PC-3 (cell line): Measurements from ENCODE around the gene ZNF236. TPM values are rescaled to one million over a fixed set of nuclear protein-coding genes. Genes with fewer than 3 reads are reported as not detected.
"Not testable (repeated sequence)": the region's sequence is repeated elsewhere in the genome, so short reads cannot be mapped to it uniquely, and the experiment has no call there.

Experiments
- ATAC-seq: fragments of 200-7000 bp; cut with Tn5 transposase; 2 replicates; pipeline ENCODE4 v1.9.1; 2020; ENCODE audit warnings: mild to moderate bottlenecking, moderate library complexity
- BruUV-seq: library from RNA; stranded (reverse); fragments of 400-500 nt; replicated peaks from 2 replicates; lab custom pipeline; 2021; lab: Mats Ljungman, UMichigan
- CTCF ChIA-PET: fragments of 300-600 bp; sonication (Branson Sonifier 250); formaldehyde crosslinking; loops from one replicate; lab custom pipeline; 2022; ENCODE audit warnings: antibody characterized with exemption; lab: Charles Lee
- POLR2A ChIA-PET: fragments of 300-600 bp; sonication (Branson Sonifier 250); formaldehyde crosslinking; loops from one replicate; lab custom pipeline; 2022; ENCODE audit warnings: antibody characterized with exemption; ENCODE audit not compliant: unreplicated experiment; lab: Charles Lee
- DNase-seq: peaks from one replicate; pipeline ENCODE4 v3.0.0-alpha.2; 2015
- H2AFZ ChIP-seq: fragments of 300-600 bp; sonication (generic); 2 replicates; pipeline ENCODE4 v1.6.0; 2016; ENCODE audit warnings: antibody characterized with exemption, low read length
- H3F3A ChIP-seq: fragments of 300-600 bp; sonication (generic); one replicate; pipeline ENCODE4 v1.6.0; 2017; ENCODE audit warnings: antibody characterized with exemption, low read length, control low read depth, mild to moderate bottlenecking; ENCODE audit not compliant: unreplicated experiment
- H3K27ac ChIP-seq: fragments of 300-600 bp; sonication (generic); 2 replicates; pipeline ENCODE4 v1.5.1; 2016; ENCODE audit warnings: mild to moderate bottlenecking, low read length
- H3K27me3 ChIP-seq: fragments of 300-600 bp; sonication (generic); 2 replicates; pipeline ENCODE4 v1.6.1; 2016; ENCODE audit warnings: low read length, mixed read lengths
- H3K36me3 ChIP-seq: fragments of 300-600 bp; sonication (generic); 2 replicates; pipeline ENCODE4 v1.6.1; 2016; ENCODE audit warnings: low read depth, mixed run types, low read length, mixed read lengths
- H3K4me1 ChIP-seq: fragments of 300-600 bp; sonication (generic); 2 replicates; pipeline ENCODE4 v1.5.1; 2016; ENCODE audit warnings: low read length; ENCODE audit not compliant: insufficient read depth
- H3K4me2 ChIP-seq: fragments of 300-600 bp; sonication (generic); 2 replicates; pipeline ENCODE4 v1.6.0; 2016; ENCODE audit warnings: low read length
- H3K4me3 ChIP-seq: fragments of 300-600 bp; sonication (generic); 2 replicates; pipeline ENCODE4 v1.5.1; 2016; ENCODE audit warnings: mild to moderate bottlenecking, low read length, mixed read lengths
- H3K79me2 ChIP-seq: fragments of 300-600 bp; sonication (generic); 2 replicates; pipeline ENCODE4 v1.6.1; 2017; ENCODE audit warnings: low read length, mixed read lengths
- H3K9ac ChIP-seq: fragments of 300-600 bp; sonication (generic); 2 replicates; pipeline ENCODE4 v1.6.0; 2016; ENCODE audit warnings: mild to moderate bottlenecking, low read length
- H3K9me2 ChIP-seq: fragments of 300-600 bp; sonication (generic); replicated peaks from 2 replicates; pipeline ENCODE4 v1.6.1; 2016; ENCODE audit warnings: mixed run types, low read length, mixed read lengths
- H3K9me3 ChIP-seq: fragments of 300-600 bp; sonication (generic); 2 replicates; pipeline ENCODE4 v1.6.1; 2016; ENCODE audit warnings: low read length, mixed read lengths
- H4K20me1 ChIP-seq: fragments of 300-600 bp; sonication (generic); 2 replicates; pipeline ENCODE4 v1.6.1; 2016; ENCODE audit warnings: low read length, mixed read lengths
- CTCF ChIP-seq: fragments of 300-600 bp; sonication (generic); conservative IDR thresholded peaks from 2 replicates; pipeline ENCODE4 v1.5.1; 2017; ENCODE audit warnings: antibody characterized with exemption, low read depth, mild to moderate bottlenecking, low read length
- EZH2 ChIP-seq: fragments of 300-600 bp; sonication (generic); IDR thresholded peaks from one replicate; pipeline ENCODE4 v1.6.1; 2017; ENCODE audit warnings: antibody characterized with exemption, mild to moderate bottlenecking, low read length; ENCODE audit not compliant: unreplicated experiment
- EZH2phosphoT487 ChIP-seq: fragments of 300-600 bp; sonication (generic); IDR thresholded peaks from 2 replicates; pipeline ENCODE4 v1.6.1; 2018; ENCODE audit warnings: mild to moderate bottlenecking, antibody characterized with exemption, low read length, borderline replicate concordance
- intact Hi-C: fragments of 100-400 bp; cut with micrococcal nuclease; formaldehyde crosslinking; loops from 2 replicates; pipeline ENCODE4 v1.9.0; 2023
- total RNA-seq: library from RNA; depleted of rRNA; stranded (reverse); fragments of >200 nt; gene quantifications from 2 replicates; pipeline ENCODE4 v1.2.3, GENCODE V29; 2014

ZNF236 gene
- total RNA-seq, 1 experiment from 2014 or later, result 7.7 TPM

DNA sequence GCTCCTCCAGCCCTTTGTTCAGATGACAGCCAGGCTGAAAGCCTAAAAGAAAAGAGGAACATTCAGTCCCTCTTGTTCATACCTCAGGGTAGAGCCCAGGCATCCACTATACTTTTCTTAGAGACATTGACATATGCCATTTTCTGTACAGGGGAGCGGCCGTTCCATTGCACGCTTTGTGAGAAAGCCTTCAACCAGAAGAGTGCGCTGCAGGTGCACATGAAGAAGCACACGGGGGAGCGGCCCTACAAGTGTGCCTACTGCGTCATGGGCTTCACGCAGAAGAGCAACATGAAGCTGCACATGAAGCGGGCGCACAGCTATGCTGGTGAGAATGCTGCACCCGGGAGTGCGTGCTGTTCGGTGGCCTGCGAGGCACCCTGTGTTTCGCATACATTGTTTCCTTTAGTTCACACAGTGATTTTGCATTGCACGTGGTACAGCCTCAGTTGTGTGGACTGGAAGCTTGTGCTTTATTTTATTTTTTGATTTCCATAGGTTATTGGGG, 138.2 kb downstream of the ZNF236 start:
- DNase-seq (no peak), ATAC-seq (no peak)
- POLR2A ChIA-PET, result no interaction called here
- Histone ChIP-seq H3K9me2 (no peaks in the 10 kb centered on the region), H3K36me3 (0 out of 2 replicates have a peak, but pooled peaks cover 3% of the 10 kb centered on the region), H3K27ac (no peak overlapping the region), H3K9ac (no peak overlapping the region), H3F3A (no peaks in the 10 kb centered on the region), H4K20me1 (no peaks in the 10 kb centered on the region), H3K4me1 (no peaks in the 10 kb centered on the region), H3K4me2 (no peak overlapping the region), H3K27me3 (no peaks in the 10 kb centered on the region), H3K4me3 (no peak overlapping the region), H2AFZ (no peak overlapping the region), H3K79me2 (no peaks in the 10 kb centered on the region), H3K9me3 (no peaks in the 10 kb centered on the region)
- BruUV-seq, result no TSS peak
- TF ChIP-seq EZH2phosphoT487, result no peak
- no peak for TF ChIP-seq CTCF
- TF ChIP-seq EZH2, result no peak
- CTCF ChIA-PET, result no interaction called here
- intact Hi-C loops, result no loop called here

DNA sequence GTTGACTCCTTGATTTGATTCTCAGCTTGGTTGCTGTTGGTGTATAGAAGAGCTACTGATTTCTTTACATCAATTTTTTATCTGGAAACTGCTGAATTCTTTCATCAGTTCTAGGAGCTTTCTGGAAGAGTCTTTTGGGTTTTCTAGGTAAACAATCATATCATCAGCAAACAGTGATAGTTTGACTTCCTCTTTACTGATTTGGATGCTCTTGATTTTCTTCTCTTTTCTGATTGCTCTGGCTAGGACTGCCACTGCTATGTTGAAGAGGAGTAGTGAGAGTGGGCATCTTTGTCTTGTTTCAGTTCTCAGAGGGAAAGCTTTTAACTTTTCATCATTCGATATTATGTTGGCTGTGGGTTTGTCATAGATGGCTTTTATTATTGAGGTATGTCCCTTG, 140.5 kb downstream of the ZNF236 start:
- H3K27me3 ChIP-seq, result no peaks in the 10 kb centered on the region
- POLR2A ChIA-PET, result no interaction called here
- H3F3A ChIP-seq, result no peaks in the 10 kb centered on the region
- H4K20me1 ChIP-seq, result no peaks in the 10 kb centered on the region
- no peak for ATAC-seq
- no peak overlapping the region for H3K27ac ChIP-seq
- intact Hi-C loops, result no loop called here
- no peaks in the 10 kb centered on the region for H3K4me1 ChIP-seq
- H3K9me3 ChIP-seq, result no peaks in the 10 kb centered on the region
- no peak overlapping the region for H3K4me3 ChIP-seq
- H3K36me3 ChIP-seq, result peaks cover 3% of the 10 kb centered on the region; the same call in 1 of the 2 replicates
- H3K4me2 ChIP-seq, result no peak overlapping the region
- no TSS peak for BruUV-seq
- CTCF ChIA-PET, result no interaction called here
- no peak overlapping the region for H3K9ac ChIP-seq
- no peak for DNase-seq
- H3K79me2 ChIP-seq, result no peaks in the 10 kb centered on the region
- no peaks in the 10 kb centered on the region for H3K9me2 ChIP-seq
- TF ChIP-seq EZH2 (no peak), CTCF (no peak), EZH2phosphoT487 (no peak)
- no peak overlapping the region for H2AFZ ChIP-seq

GRCh38 chr18:76963936-76964335, 141.6 kb downstream of the ZNF236 start:
- H3K9me2 ChIP-seq, result no peaks in the 10 kb centered on the region
- no peak overlapping the region for H3K4me2 ChIP-seq
- no peaks in the 10 kb centered on the region for H3K79me2 ChIP-seq
- CTCF ChIA-PET, result no interaction called here
- H3K4me3 ChIP-seq, result no peak overlapping the region
- no peaks in the 10 kb centered on the region for H3F3A ChIP-seq
- H3K4me1 ChIP-seq, result no peaks in the 10 kb centered on the region
- no peaks in the 10 kb centered on the region for H4K20me1 ChIP-seq
- DNase-seq (no peak), ATAC-seq (no peak)
- TF ChIP-seq CTCF, result no peak
- TF ChIP-seq EZH2, result no peak
- TF ChIP-seq EZH2phosphoT487, result no peak
- BruUV-seq, result no TSS peak
- no peak overlapping the region for H3K27ac ChIP-seq
- H2AFZ ChIP-seq, result no peak overlapping the region
- H3K27me3 ChIP-seq, result no peaks in the 10 kb centered on the region
- POLR2A ChIA-PET, result interaction anchor here (0.7 kb wide), 1 partner anchor 248 kb away, joined by 4 read pairs; no protein-coding TSS in a partner anchor
- peaks cover 3% of the 10 kb centered on the region; the same call in 1 of the 2 replicates for H3K36me3 ChIP-seq
- no peaks in the 10 kb centered on the region for H3K9me3 ChIP-seq
- intact Hi-C loops, result no loop called here
- H3K9ac ChIP-seq, result no peak overlapping the region

DNA sequence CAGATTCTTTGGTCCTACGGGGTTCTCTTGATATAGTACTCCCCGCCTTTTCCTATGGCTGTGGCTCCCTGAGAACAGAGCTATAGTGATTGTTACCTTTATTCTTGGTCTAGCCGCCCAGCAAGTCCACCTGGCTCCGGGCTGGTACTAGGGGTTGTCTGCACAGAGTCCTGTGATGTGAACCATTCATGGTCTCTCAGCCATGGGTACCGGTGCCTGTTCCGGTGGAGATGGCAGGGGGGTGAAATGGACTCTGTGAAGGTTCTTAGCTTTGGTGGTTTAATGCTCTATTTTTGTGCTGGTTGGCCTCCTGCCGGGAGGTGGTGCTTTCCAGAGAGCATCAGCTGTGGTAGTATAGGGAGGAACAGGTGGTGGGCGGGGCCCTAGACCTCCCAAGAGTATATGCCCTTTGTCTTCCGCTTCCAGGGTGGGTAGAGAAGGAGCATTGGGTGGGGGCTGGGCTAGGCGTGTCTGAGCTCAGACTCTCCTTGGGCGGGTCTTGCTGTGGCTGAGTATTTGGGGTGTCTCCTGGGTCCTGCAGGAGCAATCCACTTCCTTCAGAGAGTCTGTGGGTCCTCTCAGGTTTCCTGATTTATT, 143.3 kb downstream of the ZNF236 start:
- H3K36me3 ChIP-seq, intact Hi-C loops, H3K27me3 ChIP-seq, H3K4me3 ChIP-seq, H3K9ac ChIP-seq, H3F3A ChIP-seq, DNase-seq, H2AFZ ChIP-seq, H4K20me1 ChIP-seq, BruUV-seq, H3K27ac ChIP-seq, POLR2A ChIA-PET, H3K4me1 ChIP-seq, CTCF ChIA-PET, H3K9me3 ChIP-seq, H3K79me2 ChIP-seq, ATAC-seq, H3K4me2 ChIP-seq, H3K9me2 ChIP-seq: not testable (repeated sequence)
